GM18508 (cell line): ENCODE measurements around the gene USF1.
"Not testable (repeated sequence)": the region's sequence is repeated elsewhere in the genome, so short reads cannot be mapped to it uniquely, and the experiment has no call there.

Experiments used
- ATAC-seq: cut with Tn5 transposase; IDR thresholded peaks from one replicate; pipeline ENCODE4 v1.9.1; 2021; ENCODE audit warnings: moderate number of reproducible peaks; ENCODE audit not compliant: insufficient read depth, unreplicated experiment

USF1 gene

DNA sequence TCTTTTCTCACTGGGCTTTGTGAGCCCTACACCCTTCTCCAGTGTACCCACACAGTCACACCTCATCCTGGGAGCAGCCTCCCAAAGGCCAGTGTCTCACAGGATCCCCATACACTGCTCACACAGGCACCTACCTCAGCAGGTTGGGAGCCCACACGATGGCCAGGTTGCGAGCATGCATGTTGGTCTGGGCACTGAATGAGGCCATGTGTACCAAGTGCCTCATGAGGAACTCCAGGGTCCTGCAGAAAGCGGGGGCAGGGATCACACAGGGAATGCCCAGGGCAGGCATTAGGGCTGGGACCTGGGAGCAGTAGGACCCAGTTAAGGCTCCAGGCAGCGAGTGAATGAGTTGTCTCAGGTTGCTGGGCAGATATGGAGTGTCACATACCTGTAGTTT, 8.5 kb upstream of the USF1 start:
- ATAC-seq, result no peak

DNA sequence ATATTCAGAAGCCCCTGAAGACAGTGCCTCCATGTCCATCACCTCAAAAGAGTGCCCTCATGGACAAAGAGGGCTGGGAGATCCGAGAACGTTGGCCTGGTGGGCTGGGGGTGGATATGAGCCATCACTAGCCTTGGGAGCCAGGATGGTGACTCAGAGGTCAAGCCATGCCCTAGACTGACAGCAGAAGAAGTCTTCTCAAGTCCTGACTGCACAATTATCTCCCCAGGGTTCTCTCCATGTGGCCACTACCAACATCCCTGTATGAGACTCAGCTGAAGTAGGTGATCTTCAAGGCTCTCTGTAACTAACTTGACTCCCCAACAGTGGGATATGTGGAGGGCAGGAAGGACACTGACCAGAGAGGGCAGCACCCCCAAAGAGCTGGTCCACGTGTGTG, 7.1 kb upstream of the USF1 start:
- no peak for ATAC-seq

GRCh38 chr1:161051219-161051618, 5.4 kb upstream of the USF1 start:
- ATAC-seq, result no peak

DNA sequence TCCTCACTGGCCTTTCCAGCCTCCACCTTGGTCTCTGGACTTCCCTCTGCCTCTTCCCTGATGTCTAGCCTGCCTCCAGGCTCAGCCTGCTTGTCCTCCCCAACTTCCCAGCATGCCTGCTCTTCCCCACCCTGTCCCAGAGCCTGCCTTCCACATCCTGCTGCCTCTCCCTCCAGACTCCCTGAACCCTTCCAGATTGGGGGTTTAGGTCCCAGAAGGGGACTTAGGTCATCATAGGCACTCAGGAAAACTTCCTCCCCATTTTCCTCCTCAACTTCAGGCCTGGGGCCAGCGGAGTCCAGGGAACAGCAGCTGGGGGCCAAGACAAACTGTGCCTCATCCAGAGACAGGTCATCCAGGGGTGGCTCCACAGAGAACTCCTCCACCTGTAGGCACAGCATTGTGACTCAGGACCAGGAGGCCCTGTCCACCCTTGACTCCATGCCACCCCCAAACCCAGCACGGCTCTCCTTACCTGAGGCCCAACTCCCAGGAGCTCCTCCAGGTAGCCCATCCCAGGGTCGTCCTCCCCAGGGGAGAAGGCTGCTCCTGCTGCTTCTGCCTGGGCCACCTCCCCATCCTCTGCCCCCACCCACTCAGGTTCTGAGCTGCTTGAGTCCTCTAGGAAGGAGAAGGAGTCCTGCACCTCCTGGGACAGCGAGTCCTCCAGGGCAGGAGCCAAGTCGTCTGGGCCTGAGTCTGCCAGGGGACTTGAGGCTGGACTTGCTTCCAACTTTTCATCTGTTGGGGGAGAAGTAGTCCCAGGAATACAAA, 3.4 kb upstream of the USF1 start:
- ATAC-seq, result no peak

- ATAC-seq, result no peak
Observed at GRCh38 chr1:161047436-161048420, 2.0 kb upstream of the USF1 start.

DNA sequence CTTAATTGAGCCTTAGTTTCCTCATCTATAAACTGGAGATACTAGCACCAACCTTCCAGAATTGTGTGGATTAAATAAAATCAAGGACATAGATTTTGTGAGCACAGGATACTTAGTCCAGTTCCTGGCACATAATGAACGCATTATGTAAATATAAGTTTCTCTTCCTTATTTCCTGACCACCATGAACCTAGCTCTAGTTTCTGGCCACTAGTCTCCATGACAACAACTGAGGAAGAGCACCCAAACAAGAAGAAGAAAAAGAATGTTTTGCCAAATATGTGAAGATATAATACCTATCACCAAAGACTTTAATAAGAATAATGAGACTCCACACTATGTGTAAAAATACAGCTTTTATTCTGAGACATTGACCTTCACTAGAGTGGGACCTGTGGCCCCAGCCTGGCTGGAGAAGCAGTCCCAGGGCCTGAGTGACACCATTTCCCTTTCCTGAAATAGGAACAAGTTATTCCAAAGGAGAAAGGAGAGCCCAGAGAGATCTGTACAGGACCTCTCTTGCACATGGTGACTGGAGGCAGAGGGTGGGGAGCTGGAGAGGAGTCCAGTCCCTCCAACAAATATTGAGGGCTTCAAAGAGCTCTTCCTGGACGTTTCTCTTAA, 940 bp upstream of the USF1 start:
- ATAC-seq, result peak; percentile 32

- ATAC-seq, result no peak
Observed at GRCh38 chr1:161044908-161045735, 655 bp downstream of the USF1 start.

DNA sequence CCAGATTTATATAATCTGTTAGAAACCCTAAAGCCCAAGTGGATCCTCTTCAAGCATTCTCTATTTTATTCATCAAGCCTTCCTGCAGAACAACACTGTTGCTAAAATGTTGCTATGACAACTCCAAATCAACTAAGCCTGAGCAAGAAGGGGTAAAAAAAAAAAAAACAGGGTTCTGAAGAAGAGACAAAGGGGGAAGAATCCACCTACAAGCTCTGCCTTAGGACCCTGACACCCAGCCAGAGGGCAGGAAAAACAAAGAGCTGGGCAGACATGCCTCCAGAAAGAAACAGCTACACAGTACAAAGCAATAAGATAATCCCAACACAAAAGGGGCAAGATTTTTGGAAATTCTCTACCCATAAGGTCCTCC, 1.3 kb downstream of the USF1 start:
- ATAC-seq, result no peak

- ATAC-seq, result no peak
Observed at GRCh38 chr1:161039546-161039945, 6.2 kb downstream of the USF1 start.

DNA sequence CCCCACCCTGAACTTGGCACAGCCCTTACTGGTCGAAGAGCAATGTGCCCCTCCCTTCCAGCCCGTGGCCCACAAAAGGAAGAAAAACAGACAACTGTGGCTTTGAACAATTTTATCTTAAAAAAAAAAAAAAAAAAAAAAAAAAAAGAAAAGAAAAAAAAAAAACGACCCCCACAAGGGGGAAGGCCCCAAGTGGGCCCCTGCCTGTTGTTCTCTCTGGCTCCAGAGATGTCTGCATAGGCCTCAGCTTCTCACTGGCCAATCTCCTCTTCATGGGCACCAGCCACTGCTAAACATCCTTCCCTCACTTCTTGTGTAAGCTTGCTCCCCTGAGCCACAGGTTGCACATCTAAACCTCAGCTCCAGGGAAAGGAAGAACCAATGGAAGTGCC, 6.6 kb downstream of the USF1 start:
- ATAC-seq, result no peak

DNA sequence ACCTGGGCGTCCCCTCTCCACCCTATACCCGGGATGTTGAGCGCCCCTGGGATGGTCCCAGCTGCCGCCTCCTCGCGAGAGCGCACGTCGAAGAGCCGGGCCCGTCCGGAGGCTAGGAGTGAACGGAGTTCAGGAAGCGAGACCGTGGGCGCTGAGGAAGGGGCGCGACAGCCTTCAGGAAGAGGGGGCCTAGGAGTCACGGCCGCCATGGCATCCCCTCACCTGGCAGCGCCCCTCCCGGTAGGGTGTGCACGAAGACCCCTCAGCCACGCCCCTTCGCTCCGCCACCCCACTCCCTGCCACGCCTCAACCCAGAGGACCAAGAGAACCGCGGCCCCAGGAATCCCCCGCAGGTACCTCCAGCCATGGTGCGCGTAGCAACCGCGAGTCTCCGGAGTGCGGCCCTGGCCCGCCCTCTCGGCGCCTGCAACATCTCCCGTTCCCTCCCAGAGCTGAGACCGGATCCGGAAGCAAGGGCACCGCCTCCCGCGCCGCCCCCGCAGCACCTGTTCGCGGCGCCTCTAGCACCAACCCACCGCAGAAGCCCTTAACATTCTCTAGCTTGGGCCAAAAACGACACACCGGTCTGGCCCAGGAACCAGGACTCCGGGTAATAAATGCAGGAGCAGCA, 7.1 kb downstream of the USF1 start, which contains the start of gene TSTD1:
Gene TSTD1 (minus strand): TSS at position 442 of the 631 bp plus-strand sequence. CDS start 75 bp downstream, at position 367.
- ATAC-seq, result peak; percentile 57

DNA sequence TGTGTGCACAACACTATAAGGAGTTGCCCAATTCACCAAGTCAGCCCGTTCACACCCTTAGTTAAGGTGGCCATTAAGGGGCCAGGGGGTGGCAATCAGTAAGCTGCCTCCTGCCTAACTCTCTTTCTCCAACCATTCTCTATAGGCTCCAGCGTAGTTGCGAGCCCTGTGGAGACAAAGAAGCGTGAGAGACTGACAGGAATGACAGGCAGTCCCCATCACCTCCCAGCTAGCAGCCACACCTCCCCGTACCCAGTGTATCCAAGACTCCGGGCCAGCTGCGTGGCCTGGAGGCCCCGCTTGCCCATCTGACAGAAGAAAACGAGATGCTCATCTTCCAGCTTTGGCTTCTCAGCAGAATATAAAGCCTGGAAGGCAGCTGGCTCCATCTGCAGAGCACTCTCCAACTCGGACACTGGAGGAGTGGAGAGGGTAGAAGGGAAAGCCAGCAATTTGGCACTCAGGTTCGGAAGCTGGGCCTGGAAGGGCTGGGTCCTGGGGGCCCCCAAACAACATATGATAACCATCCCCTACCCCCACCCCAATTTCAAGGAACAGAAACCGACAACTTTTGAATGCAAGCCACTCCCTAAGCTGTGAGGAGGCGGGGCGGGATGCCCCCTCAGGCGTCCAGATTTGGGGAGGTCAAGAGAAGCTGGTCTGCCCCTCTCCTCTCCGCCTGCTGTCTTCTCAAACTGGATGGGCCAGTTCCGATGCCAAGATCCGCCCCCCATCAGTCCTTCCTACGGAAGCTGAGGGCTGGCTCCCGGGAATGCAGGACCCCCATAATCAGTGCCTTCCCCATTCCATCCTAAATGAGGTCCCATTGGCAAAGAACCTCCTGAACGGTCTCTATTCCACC, 7.9 kb downstream of the USF1 start:
- no peak for ATAC-seq

- no peak for ATAC-seq
Observed at GRCh38 chr1:161033751-161034150, 12.0 kb downstream of the USF1 start.

GRCh38 chr1:161032409-161032808, 13.4 kb downstream of the USF1 start:
- no peak for ATAC-seq

GRCh38 chr1:161031874-161032273, 13.9 kb downstream of the USF1 start:
- no peak for ATAC-seq

DNA sequence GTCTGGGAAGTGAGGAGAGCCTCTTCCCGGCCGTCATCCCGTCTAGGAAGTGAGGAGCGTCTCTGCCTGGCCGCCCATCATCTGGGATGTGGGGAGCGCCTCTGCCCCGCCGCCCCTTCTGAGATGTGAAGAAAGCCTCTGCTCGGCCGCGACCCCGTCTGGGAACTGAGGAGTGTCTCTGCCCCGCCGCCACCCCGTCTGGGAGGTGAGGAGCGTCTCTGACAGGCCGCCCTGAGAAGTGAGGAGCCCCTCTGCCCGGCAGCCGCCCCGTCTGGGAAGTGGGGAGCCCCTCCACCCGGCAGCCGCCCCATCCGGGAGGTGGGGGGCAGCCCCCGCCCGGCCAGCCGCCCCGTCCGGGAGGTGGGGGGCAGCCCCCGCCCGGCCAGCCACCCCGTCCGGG, 16.3 kb downstream of the USF1 start:
- not testable (repeated sequence) for ATAC-seq

GRCh38 chr1:161026954-161027353, 18.8 kb downstream of the USF1 start:
- ATAC-seq, result not testable (repeated sequence)

- not testable (repeated sequence) for ATAC-seq
Observed at GRCh38 chr1:161022432-161022831, 23.3 kb downstream of the USF1 start.

GRCh38 chr1:161021970-161022353, 23.8 kb downstream of the USF1 start:
- no peak for ATAC-seq
